ENCODE measurements around the gene STAG1. TPM values are rescaled to one million over a fixed set of nuclear protein-coding genes. Genes with fewer than 3 reads are reported as not detected.
"Not testable (repeated sequence)": the region's sequence is repeated elsewhere in the genome, so short reads cannot be mapped to it uniquely, and the experiment has no call there.

STAG1 gene
- total and polyA plus RNA-seq, 2 of the 13 experiments (the other 11 are each of a cell fraction or from before 2014, with no cell fraction given), result 6.2 to 25.9 TPM

GRCh38 chr3:136644212-136644611 is 108.0 kb downstream of the STAG1 start:
- no peak overlapping the region for H3K27ac ChIP-seq (ENCODE audit: extremely low read length, insufficient read depth, low read length)
- BruUV-seq (replicated peaks), result no TSS peak
- no peak for FAIRE-seq
- no peaks in the 10 kb centered on the region for H3K4me1 ChIP-seq (ENCODE audit: insufficient read depth, low read length)
- WGBS (ENCODE audit: low lambda C conversion rate), result 94% methylated on average over 1 of the region's 1 CpG
- intact Hi-C loops (cut with micrococcal nuclease; ENCODE audit: unreplicated experiment), result no loop called here
- H3K79me2 ChIP-seq (ENCODE audit: insufficient read depth, low read length), result peaks cover 43% of the 10 kb centered on the region
- H3K4me2 ChIP-seq (ENCODE audit: low read depth, low read length), result no peak overlapping the region
- ChIA-PET POLR2A (no interaction called here), CTCF (ENCODE audit: low intra/inter-chr PET ratio, low total read pairs) (no interaction called here)
- in situ Hi-C loops (cut with HindIII; ENCODE audit: extremely low pct_ligation_motif_present, low pct_unique_long_range_greater_than_20kb), result no loop called here
- no peak for TF ChIP-seq HDAC6 (IDR thresholded peaks at IDR 0.05; ENCODE audit: low read depth, low read length)
- no peak for TF ChIP-seq PRMT3 (CRISPR knock-in tag; IDR thresholded peaks at IDR 0.05; ENCODE audit: borderline replicate concordance, low read depth)
- no peak for TF ChIP-seq ZNF839 (CRISPR knock-in tag; IDR thresholded peaks at IDR 0.05; ENCODE audit: borderline replicate concordance)
- no peak for TF ChIP-seq HNF4A (CRISPR knock-in tag; IDR thresholded peaks at IDR 0.05)
- no peaks in the 10 kb centered on the region for H4K20me1 ChIP-seq (ENCODE audit: insufficient read depth, low read length)
- H3K4me3 ChIP-seq (replicated peaks in 1 of 3; ENCODE audit: insufficient read depth in 1 of 3, low read depth in 2 of 3, low read length in 3 of 3), result no peak overlapping the region
- H3K36me3 ChIP-seq (replicated peaks in 1 of 2; ENCODE audit: control insufficient read depth in 1 of 2, insufficient read depth in 2 of 2, low read length in 2 of 2), result no peaks in the 10 kb centered on the region
- H3K9me3 ChIP-seq (ENCODE audit: low read length), result no peaks in the 10 kb centered on the region
- ATAC-seq, result no peak
- no peaks in the 10 kb centered on the region for H3K27me3 ChIP-seq (ENCODE audit: control insufficient read depth in 1 of 2, insufficient read depth in 2 of 2, low read length in 2 of 2)
- no peak for DNase-seq (ENCODE audit: low spot score)
- H2AFZ ChIP-seq (ENCODE audit: low read length), result no peak overlapping the region
- no peak overlapping the region for H3K9ac ChIP-seq (ENCODE audit: insufficient read depth, low read depth, low read length)

- H3K36me3 ChIP-seq (replicated peaks in 1 of 2; ENCODE audit: control insufficient read depth in 1 of 2, insufficient read depth in 2 of 2, low read length in 2 of 2); DNase-seq (ENCODE audit: low spot score); H3K27me3 ChIP-seq (ENCODE audit: control insufficient read depth in 1 of 2, insufficient read depth in 2 of 2, low read length in 2 of 2); H3K4me2 ChIP-seq (ENCODE audit: low read depth, low read length); H3K9ac ChIP-seq (ENCODE audit: insufficient read depth, low read depth, low read length); CTCF ChIA-PET (ENCODE audit: low intra/inter-chr PET ratio, low total read pairs); H3K9me3 ChIP-seq (ENCODE audit: low read length); POLR2A ChIA-PET; H4K20me1 ChIP-seq (ENCODE audit: insufficient read depth, low read length); H3K27ac ChIP-seq (ENCODE audit: extremely low read length, insufficient read depth, low read length); H3K4me3 ChIP-seq (replicated peaks in 1 of 3; ENCODE audit: insufficient read depth in 1 of 3, low read depth in 2 of 3, low read length in 3 of 3); in situ Hi-C loops (cut with HindIII; ENCODE audit: extremely low pct_ligation_motif_present, low pct_unique_long_range_greater_than_20kb); intact Hi-C loops (cut with micrococcal nuclease; ENCODE audit: unreplicated experiment); H3K4me1 ChIP-seq (ENCODE audit: insufficient read depth, low read length); BruUV-seq (replicated peaks); H2AFZ ChIP-seq (ENCODE audit: low read length); ATAC-seq; FAIRE-seq: not testable (repeated sequence)
- 94% methylated on average over 2 of the region's 2 CpGs for WGBS (ENCODE audit: low lambda C conversion rate)
- peaks cover 45% of the 10 kb centered on the region for H3K79me2 ChIP-seq (ENCODE audit: insufficient read depth, low read length)
- TF ChIP-seq ZNF121 (CRISPR knock-in tag; IDR thresholded peaks at IDR 0.05), result peak; percentile 77
Observed at GRCh38 chr3:136643380-136643779, 108.8 kb downstream of the STAG1 start.

Measured in HepG2 (cell line).